Fibroblast of villous mesenchyme (primary cell): ENCODE measurements around the gene PTPN2. TPM values are rescaled to one million over a fixed set of nuclear protein-coding genes. Genes with fewer than 3 reads are reported as not detected.
"Not testable (repeated sequence)": the region's sequence is repeated elsewhere in the genome, so short reads cannot be mapped to it uniquely, and the experiment has no call there.

Source experiments
- DNase-seq: peaks from one replicate; pipeline ENCODE4 v3.0.0-alpha.2; 2010; ENCODE audit warnings: low read depth
- H3K4me3 ChIP-seq: 2 replicates; pipeline ENCODE4 v1.5.1; 2011; ENCODE audit warnings: low read depth, mild to moderate bottlenecking, low read length
- total RNA-seq: library from RNA; depleted of rRNA; stranded (reverse); fragments of >200 nt; gene quantifications from 2 replicates; pipeline ENCODE4 v1.2.3, GENCODE V29; 2012
- TF ChIP-seq, protein P1 (sequence below): IDR thresholded peaks from 2 replicates; pipeline ENCODE4 v1.5.1; 2012; ENCODE audit warnings: low read depth, mild to moderate bottlenecking, low read length; ENCODE audit not compliant: insufficient read depth

Gene PTPN2
- total RNA-seq, 1 donor = 31.1 TPM

DNA sequence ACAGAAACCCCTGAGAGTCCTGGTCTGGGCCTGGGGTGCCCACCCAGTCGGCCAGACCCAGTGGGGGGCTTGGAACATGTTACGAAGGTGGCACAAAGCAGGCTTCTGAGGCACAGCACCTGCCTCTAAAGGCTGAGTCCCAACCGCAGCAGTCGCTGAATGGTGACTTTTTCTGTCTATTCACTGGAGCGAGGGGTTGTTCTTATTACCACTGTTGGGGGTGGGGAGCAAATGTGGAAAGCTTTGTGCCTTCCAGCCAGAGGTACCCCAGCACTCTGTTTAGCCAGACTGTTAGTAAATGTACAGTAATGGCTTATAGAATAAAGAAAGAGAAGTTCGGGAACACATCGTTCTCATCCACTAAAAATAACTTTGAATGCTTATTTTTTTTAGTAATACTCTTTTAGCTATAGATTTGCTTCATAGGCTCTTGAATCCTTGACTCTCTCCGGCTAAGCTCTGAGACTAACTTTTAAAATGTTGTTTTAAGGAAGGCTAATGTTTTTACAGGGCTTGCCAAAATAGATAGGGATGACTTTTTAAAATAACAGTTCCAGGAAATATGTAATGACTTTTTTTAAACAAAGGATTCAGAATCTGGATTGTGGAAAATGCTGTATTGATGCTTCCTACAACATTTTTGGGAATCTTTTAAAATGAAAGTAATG is 23.4 kb upstream of the PTPN2 start:
- H3K4me3 ChIP-seq = peak overlapping the region; percentile 34
- TF ChIP-seq, protein P1, sequence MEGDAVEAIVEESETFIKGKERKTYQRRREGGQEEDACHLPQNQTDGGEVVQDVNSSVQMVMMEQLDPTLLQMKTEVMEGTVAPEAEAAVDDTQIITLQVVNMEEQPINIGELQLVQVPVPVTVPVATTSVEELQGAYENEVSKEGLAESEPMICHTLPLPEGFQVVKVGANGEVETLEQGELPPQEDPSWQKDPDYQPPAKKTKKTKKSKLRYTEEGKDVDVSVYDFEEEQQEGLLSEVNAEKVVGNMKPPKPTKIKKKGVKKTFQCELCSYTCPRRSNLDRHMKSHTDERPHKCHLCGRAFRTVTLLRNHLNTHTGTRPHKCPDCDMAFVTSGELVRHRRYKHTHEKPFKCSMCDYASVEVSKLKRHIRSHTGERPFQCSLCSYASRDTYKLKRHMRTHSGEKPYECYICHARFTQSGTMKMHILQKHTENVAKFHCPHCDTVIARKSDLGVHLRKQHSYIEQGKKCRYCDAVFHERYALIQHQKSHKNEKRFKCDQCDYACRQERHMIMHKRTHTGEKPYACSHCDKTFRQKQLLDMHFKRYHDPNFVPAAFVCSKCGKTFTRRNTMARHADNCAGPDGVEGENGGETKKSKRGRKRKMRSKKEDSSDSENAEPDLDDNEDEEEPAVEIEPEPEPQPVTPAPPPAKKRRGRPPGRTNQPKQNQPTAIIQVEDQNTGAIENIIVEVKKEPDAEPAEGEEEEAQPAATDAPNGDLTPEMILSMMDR = no peak
- DNase-seq = peak; percentile 46

DNA sequence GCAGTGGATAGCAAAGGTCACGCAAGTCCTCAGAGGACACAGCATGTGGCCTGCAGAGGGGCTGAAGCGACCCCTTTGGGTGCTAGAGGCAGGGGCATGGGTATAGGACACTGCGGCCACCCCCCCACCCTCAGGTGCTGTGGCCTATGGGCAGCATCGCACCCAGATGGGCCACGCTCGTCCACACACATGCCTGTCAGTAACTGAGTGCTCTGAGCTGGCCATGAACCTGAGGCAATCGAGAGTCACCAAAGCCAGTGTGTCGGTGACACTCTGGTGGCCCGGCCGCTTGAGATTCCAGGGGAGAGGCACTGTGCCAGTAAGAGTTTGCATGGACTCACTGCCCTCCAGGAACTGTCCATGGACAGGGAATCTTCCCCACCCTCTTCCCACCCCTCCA is 22.7 kb upstream of the PTPN2 start:
- H3K4me3 ChIP-seq = no peak overlapping the region
- TF ChIP-seq, protein P1 = no peak
- no peak for DNase-seq

DNA sequence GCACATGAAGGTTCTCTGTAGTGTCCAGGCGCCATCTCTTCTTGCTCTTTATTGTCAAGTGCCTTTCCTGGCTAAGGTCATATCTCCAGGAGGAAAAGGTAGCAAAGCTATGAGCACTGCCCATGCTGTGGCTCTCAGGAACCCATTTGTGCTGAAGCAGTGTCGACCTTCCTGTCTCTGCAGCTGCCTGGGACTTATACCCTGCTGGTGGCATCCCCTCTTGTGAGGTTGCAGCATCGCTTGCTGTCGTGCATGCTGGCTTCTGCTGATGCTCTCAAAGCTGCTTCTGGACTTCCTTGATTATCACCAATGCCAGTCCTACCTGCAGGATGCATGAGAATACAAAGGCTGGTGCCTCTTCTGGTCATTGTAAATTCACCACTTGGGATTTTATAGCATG is 22.1 kb upstream of the PTPN2 start:
- no peak overlapping the region for H3K4me3 ChIP-seq
- TF ChIP-seq, protein P1 = no peak
- no peak for DNase-seq

DNA sequence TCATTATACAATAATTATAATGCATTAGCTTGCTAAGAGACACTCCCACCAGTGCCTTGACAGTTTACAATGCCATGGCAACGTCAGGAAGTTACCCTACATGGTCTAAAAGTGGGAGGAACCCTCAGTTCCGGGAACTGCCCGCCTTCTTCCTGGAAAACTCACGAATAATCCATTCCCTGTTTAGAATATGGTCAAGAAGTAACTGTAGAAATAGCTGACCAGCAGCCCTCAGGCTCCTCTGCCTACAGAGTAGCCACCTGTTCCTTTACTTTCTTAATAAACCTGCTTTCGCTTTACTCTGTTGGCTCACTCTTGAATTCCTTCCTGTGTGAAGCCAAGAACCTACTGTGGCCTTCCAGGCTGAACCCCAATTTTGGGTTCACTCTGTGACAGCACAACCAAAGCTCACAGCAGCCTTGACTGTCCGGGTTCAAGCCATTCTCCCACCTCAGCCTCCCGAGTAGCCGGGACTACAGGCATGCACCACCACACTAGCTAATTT is 20.0 kb upstream of the PTPN2 start:
- TF ChIP-seq, protein P1 = no peak
- peak; percentile 41 for DNase-seq
- H3K4me3 ChIP-seq = no peak overlapping the region

DNA sequence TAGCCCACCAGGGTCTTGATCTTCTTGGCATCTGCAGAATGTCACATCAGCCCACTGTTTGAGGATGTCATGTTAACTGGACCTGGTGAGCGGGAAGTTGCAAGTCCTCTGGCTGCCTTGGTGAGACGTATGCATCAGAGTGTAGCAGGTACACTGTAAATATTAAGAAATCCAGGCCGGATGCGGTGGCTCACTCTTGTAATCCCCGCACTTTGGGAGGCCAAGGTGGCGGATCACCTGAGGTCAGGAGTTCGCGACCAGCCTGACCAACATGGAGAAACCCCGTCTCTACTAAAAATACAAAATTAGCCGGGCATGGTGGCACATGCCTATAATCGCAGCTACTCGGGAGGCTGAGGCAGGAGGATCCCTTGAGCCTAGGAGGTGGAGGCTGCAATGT is 17.2 kb upstream of the PTPN2 start:
- DNase-seq, H3K4me3 ChIP-seq: not testable (repeated sequence)

DNA sequence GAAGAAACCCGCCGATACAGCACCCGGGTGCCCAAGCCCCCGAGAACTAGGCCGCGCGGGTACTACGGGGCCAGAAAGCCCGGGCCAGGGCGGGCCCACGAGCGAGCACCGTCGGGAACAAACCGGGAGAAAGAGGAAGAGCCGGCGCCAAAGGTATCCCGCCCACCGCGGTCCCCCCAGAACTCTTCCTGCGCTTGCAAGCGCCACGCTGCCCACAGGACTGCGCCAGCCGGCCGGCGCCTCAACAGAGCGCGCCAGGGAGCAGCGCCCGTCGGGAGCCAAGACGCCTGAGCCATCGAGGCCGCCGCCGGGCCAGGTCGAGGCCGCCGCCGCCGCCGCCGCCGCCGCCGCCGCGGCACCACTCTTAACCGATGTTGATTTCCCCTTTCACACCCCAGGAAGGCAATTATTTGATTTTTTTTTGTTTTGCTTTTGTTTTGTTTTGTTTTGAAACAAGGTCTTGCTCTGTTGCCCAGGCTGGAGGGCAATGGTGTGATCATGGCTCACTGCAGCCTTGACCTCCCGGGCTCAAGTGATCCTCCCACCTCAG is 12.8 kb upstream of the PTPN2 start:
- not testable (repeated sequence) for DNase-seq, H3K4me3 ChIP-seq

DNA sequence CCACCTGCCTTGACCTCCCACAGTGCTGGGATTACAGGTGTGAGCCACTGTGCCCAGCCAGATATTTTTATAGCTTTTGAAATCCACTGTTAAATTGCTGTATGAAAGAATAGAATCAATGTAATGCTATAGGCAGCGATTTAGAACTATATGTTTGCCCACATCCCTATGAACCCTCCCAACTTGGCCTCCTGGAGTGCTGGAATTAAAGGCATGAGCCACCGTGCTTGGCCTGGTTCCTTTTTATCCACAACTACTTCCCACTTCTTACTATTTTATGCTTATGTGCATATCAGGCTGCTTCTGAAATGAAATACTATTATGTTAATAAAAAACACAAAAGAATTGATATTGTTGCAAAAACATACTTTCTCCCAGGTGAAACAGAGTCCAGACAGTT is 11.6 kb upstream of the PTPN2 start:
- DNase-seq = no peak
- H3K4me3 ChIP-seq = no peak overlapping the region
- TF ChIP-seq, protein P1 = no peak

DNA sequence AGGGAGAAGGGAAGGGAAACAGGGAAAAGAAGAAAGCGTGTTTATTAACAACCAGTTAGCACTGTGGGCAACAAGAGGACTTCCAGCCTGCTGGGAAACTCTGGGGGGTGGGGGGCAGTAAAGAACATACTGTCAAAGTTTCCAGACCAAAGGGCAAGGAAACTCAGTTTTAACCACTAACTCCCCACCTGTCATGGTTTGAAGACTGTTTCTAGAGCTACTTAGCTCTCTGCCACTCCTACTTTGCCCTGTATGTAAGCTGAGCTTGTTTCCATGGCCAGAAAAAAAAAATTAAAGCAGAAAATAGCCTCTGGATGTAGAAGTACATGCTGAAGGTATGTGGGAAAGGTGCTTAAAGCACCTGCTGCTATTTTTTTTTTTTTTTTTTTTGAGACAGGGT is 11.0 kb upstream of the PTPN2 start:
- TF ChIP-seq, protein P1 = no peak

More for the DNA sequence above, 11.0 kb upstream of the PTPN2 start:
- H3K4me3 ChIP-seq = no peak overlapping the region
- DNase-seq = no peak
